H9 (cell line): ENCODE results near the gene ATG7. TPM values are rescaled to one million over a fixed set of nuclear protein-coding genes. Genes with fewer than 3 reads are reported as not detected.
A peak's percentile ranks its signal among the peaks of the same experiment; 100 is the strongest.

ENCODE experiments used
- DNase-seq: peaks from one replicate; pipeline ENCODE4 v3.0.0-alpha.2; 2017
- H2AFZ ChIP-seq: one replicate; pipeline ENCODE4 v1.6.1; 2013; ENCODE audit warnings: mild to moderate bottlenecking, low read length, control low read depth, moderate library complexity
- H2AK5ac ChIP-seq: 2 replicates; pipeline ENCODE4 v1.6.1; 2013; ENCODE audit warnings: low read length, control low read depth, mixed read lengths; ENCODE audit not compliant: insufficient read length
- H2BK120ac ChIP-seq: one replicate; pipeline ENCODE4 v1.6.1; 2013; ENCODE audit warnings: low read depth, mild to moderate bottlenecking, low read length, control low read depth, inconsistent platforms; ENCODE audit not compliant: poor library complexity, severe bottlenecking
- H2BK12ac ChIP-seq: 2 replicates; pipeline ENCODE4 v1.6.1; 2013; ENCODE audit warnings: low read length, control low read depth, mixed read lengths, low read depth; ENCODE audit not compliant: insufficient read length
- H2BK15ac ChIP-seq: 2 replicates; pipeline ENCODE4 v1.6.1; 2013; ENCODE audit warnings: low read depth, low read length, control low read depth
- H2BK20ac ChIP-seq: one replicate; pipeline ENCODE4 v1.6.1; 2013; ENCODE audit warnings: low read depth, mild to moderate bottlenecking, low read length, control low read depth, inconsistent platforms; ENCODE audit not compliant: poor library complexity, severe bottlenecking
- H2BK5ac ChIP-seq: 2 replicates; pipeline ENCODE4 v1.6.1; 2013; ENCODE audit warnings: low read length, control low read depth, mixed read lengths; ENCODE audit not compliant: insufficient read length
- H3K14ac ChIP-seq: 2 replicates; pipeline ENCODE4 v1.6.1; 2013; ENCODE audit warnings: low read length, control low read depth; ENCODE audit not compliant: insufficient read depth
- H3K18ac ChIP-seq: 2 replicates; pipeline ENCODE4 v1.6.1; 2013; ENCODE audit warnings: low read depth, mild to moderate bottlenecking, mixed read lengths, low read length, control low read depth; ENCODE audit not compliant: insufficient read length
- H3K23ac ChIP-seq: 2 replicates; pipeline ENCODE4 v1.6.1; 2013; ENCODE audit warnings: low read length, control low read depth, mixed read lengths, low read depth; ENCODE audit not compliant: insufficient read length
- H3K23me2 ChIP-seq: 2 replicates; pipeline ENCODE4 v1.6.1; 2013; ENCODE audit warnings: low read depth, mild to moderate bottlenecking, mixed read lengths, low read length, control low read depth; ENCODE audit not compliant: insufficient read length, poor library complexity, severe bottlenecking
- H3K27ac ChIP-seq: 2 replicates; pipeline ENCODE4 v1.5.1; 2013; ENCODE audit warnings: low read length, control low read depth, mixed read lengths, low read depth; ENCODE audit not compliant: insufficient read length
- H3K27me3 ChIP-seq: 2 replicates; pipeline ENCODE4 v1.6.1; 2013; ENCODE audit warnings: low read length, control low read depth, inconsistent platforms; ENCODE audit not compliant: insufficient read depth
- H3K4ac ChIP-seq: 2 replicates; pipeline ENCODE4 v1.6.1; 2013; ENCODE audit warnings: low read depth, mild to moderate bottlenecking, control low read depth, inconsistent platforms, low read length, moderate library complexity
- H3K4me1 ChIP-seq: 2 replicates; pipeline ENCODE4 v1.6.1; 2013; ENCODE audit warnings: low read length, control low read depth, inconsistent platforms; ENCODE audit not compliant: insufficient read depth
- H3K4me2 ChIP-seq: 2 replicates; pipeline ENCODE4 v1.6.1; 2013; ENCODE audit warnings: low read length, control low read depth, mixed read lengths; ENCODE audit not compliant: insufficient read length, insufficient read depth
- H3K56ac ChIP-seq: 2 replicates; pipeline ENCODE4 v1.6.1; 2013; ENCODE audit warnings: low read depth, mild to moderate bottlenecking, mixed read lengths, low read length, control low read depth; ENCODE audit not compliant: insufficient read length
- H3K79me1 ChIP-seq: 2 replicates; pipeline ENCODE4 v1.6.1; 2013; ENCODE audit warnings: low read depth, mild to moderate bottlenecking, moderate library complexity, low read length, control low read depth, inconsistent platforms; ENCODE audit not compliant: insufficient read depth, poor library complexity, severe bottlenecking
- H3K79me2 ChIP-seq: 2 replicates; pipeline ENCODE4 v1.6.1; 2013; ENCODE audit warnings: low read length, control low read depth, inconsistent platforms; ENCODE audit not compliant: insufficient read depth
- H3K9ac ChIP-seq: 2 replicates; pipeline ENCODE4 v1.6.1; 2013; ENCODE audit warnings: low read length, control low read depth, mixed read lengths; ENCODE audit not compliant: insufficient read length; ENCODE audit errors: extremely low read depth
- H3K9me3 ChIP-seq: one replicate; pipeline ENCODE4 v1.6.1; 2013; ENCODE audit warnings: low read depth, low read length, inconsistent platforms; ENCODE audit not compliant: control insufficient read depth
- H3T11ph ChIP-seq: one replicate; pipeline ENCODE4 v1.6.1; 2013; ENCODE audit warnings: mild to moderate bottlenecking, low read length, control low read depth, inconsistent platforms
- H4K20me1 ChIP-seq: one replicate; pipeline ENCODE4 v1.6.1; 2013; ENCODE audit not compliant: control insufficient read depth, insufficient read length, insufficient read depth
- H4K5ac ChIP-seq: 2 replicates; pipeline ENCODE4 v1.6.1; 2013; ENCODE audit warnings: low read depth, mild to moderate bottlenecking, mixed read lengths, low read length, control low read depth; ENCODE audit not compliant: insufficient read length
- H4K8ac ChIP-seq: replicated peaks from 2 replicates; pipeline ENCODE4 v1.6.1; 2013; ENCODE audit warnings: low read length, control low read depth, mixed read lengths, low read depth; ENCODE audit not compliant: insufficient read length
- H4K91ac ChIP-seq: 2 replicates; pipeline ENCODE4 v1.6.1; 2013; ENCODE audit warnings: low read depth, mild to moderate bottlenecking, moderate library complexity, mixed read lengths, low read length, control low read depth; ENCODE audit not compliant: insufficient read length
- H3K27ac Mint-ChIP-seq, 3 experiments: 2 replicates in 2 of 3; 3 replicates in 1 of 3; pipeline ENCODE4 v1.8.0; 2020 to 2021; ENCODE audit warnings: mixed read lengths in 3 of 3, mild to moderate bottlenecking in 1 of 3, moderate library complexity in 1 of 3
- H3K27me3 Mint-ChIP-seq: 2 replicates; pipeline ENCODE4 v1.8.0; 2021; ENCODE audit warnings: low read depth, mild to moderate bottlenecking, moderate library complexity, mixed read lengths
- H3K36me3 Mint-ChIP-seq, 3 experiments: 2 replicates in 2 of 3; 3 replicates in 1 of 3; pipeline ENCODE4 v1.8.0; 2020 to 2021; ENCODE audit warnings: low read depth in 3 of 3, mixed read lengths in 3 of 3; ENCODE audit not compliant: insufficient read depth in 1 of 3
- H3K4me1 Mint-ChIP-seq, 2 experiments: 2 replicates each; pipeline ENCODE4 v1.8.0; 2020; ENCODE audit warnings: mixed read lengths in 2 of 2
- H3K4me3 Mint-ChIP-seq, 2 experiments: 2 replicates in 1 of 2; 3 replicates in 1 of 2; pipeline ENCODE4 v1.8.0; 2020 to 2021; ENCODE audit warnings: mild to moderate bottlenecking in 2 of 2, mixed read lengths in 2 of 2, moderate library complexity in 1 of 2
- H3K9me3 Mint-ChIP-seq, 2 experiments: 2 replicates in 1 of 2; 3 replicates in 1 of 2; pipeline ENCODE4 v1.8.0; 2020; ENCODE audit warnings: mild to moderate bottlenecking in 2 of 2, mixed read lengths in 2 of 2, moderate library complexity in 1 of 2
- CTCF ChIP-seq: fragments of 200-600 bp; sonication (generic); conservative IDR thresholded peaks from 3 replicates; pipeline ENCODE4 v1.8.0; 2021; ENCODE audit warnings: antibody characterized with exemption, mild to moderate bottlenecking
- WGBS: extraction: QIAGEN DNeasy Blood & Tissue Kit; methylation state at CpG from one replicate; pipeline ENCODE4 v1.1.7; 2013; ENCODE audit warnings: missing lambda C conversion rate, low lambda C conversion rate, mixed read lengths; ENCODE audit not compliant: insufficient read length; ENCODE audit errors: extremely low coverage; 5-methylcytosine and 5-hydroxymethylcytosine counted together
- total RNA-seq: library from RNA; stranded (reverse); gene quantifications from 2 replicates; pipeline ENCODE4 v1.2.1, GENCODE V29; 2021

ATG7 gene
- total RNA-seq, 1 experiment from 2014 or later, result 17.9 TPM

- no peak overlapping the region for H2BK5ac ChIP-seq
- H3K9ac ChIP-seq, result no peak overlapping the region
- H3K18ac ChIP-seq, result no peak overlapping the region
- H3K9me3 ChIP-seq, result no peaks in the 10 kb centered on the region
- H3K79me2 ChIP-seq, result no peaks in the 10 kb centered on the region; the same call in 1 of the 2 replicates
- H2BK120ac ChIP-seq, result no peak overlapping the region
- H3K27ac ChIP-seq, result no peak overlapping the region
- no peak overlapping the region for H3K4me2 ChIP-seq
- H3K36me3 Mint-ChIP-seq, result peaks cover 2 to 30% (median 8%) of the 10 kb centered on the region in 3 experiments; a peak in 4 of 7 replicates
- H3K9me3 Mint-ChIP-seq, result no peaks in the 10 kb centered on the region
- no peak overlapping the region for H4K8ac ChIP-seq
- no peak overlapping the region for H2BK12ac ChIP-seq
- H3K27ac Mint-ChIP-seq, result peak overlapping the region in 2 of 3 experiments; percentile 34 to 93; a peak in 3 of 7 replicates
- H4K20me1 ChIP-seq, result no peaks in the 10 kb centered on the region
- TF ChIP-seq CTCF, result no peak
- no peak overlapping the region for H3K23ac ChIP-seq
- no peak overlapping the region for H2AK5ac ChIP-seq
- H3K14ac ChIP-seq, result no peak overlapping the region; the same call in 1 of the 2 replicates
- H4K91ac ChIP-seq, result no peak overlapping the region
- no peak overlapping the region for H3K56ac ChIP-seq
- H3K4ac ChIP-seq, result no peak overlapping the region
- no peak overlapping the region for H2BK20ac ChIP-seq
- no peaks in the 10 kb centered on the region for H3K4me1 ChIP-seq
- no CpG with 5 or more reads among the region's 13 CpGs for WGBS
- no peak overlapping the region for H3T11ph ChIP-seq
- H2AFZ ChIP-seq, result no peak overlapping the region
- 0 out of 4 replicates have a peak, but pooled peaks cover 0 to 6% of the 10 kb centered on the region in 2 experiments for H3K4me1 Mint-ChIP-seq
- H3K79me1 ChIP-seq, result peaks cover 3% of the 10 kb centered on the region
- no peaks in the 10 kb centered on the region for H3K23me2 ChIP-seq
- no peak overlapping the region for H3K4me3 Mint-ChIP-seq
- H3K27me3 ChIP-seq, result no peaks in the 10 kb centered on the region
- H4K5ac ChIP-seq, result no peak overlapping the region
- no peak for DNase-seq
- peaks cover 1% of the 10 kb centered on the region; the same call in 1 of the 2 replicates for H3K27me3 Mint-ChIP-seq
- no peak overlapping the region for H2BK15ac ChIP-seq
These were observed 298.1 kb downstream of the ATG7 start for GRCh38 chr3:11570251-11570650.
